ENCODE measurements around the gene MPP2.

Gene MPP2

DNA sequence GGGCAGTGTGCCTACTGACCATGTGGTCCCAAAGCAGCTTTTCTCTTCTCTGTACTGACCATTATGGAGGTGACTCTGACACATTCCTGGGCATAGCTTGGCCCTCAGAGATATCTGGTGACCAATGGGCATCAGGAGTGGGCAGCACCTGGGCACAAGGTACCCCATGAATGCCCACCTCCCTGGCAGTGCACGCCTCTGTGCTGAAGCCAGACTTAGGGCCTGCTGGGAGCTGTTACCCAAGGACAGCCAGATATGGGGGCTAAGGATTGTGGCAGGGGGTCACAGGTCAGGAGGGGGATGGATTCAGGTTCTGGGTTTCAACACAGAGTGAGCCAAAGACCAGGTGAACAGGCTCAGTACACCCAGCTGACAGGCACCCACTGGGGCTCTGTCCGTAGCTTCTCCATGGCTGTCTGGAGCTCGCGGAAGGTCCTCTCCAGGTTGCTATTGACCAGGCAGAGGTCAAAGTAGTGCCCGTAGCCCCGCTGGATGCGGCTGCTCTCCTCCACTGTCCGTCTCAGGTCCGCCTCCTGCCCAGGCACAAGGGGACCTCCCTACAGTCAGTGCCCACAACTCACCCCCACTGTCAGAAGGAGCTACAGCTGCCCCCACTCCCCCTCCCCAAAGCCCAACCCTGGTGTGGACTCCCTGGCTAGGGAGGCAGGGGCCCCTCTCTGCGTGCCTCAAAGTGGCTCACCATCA lies 29.7 kb downstream of the MPP2 start:
- 0 out of 2 replicates have a peak overlapping the region, but pooled peaks have one; percentile 58 for H2AFZ ChIP-seq (ENCODE audit: low read depth, low read length)
- no peak overlapping the region for H3K4me3 ChIP-seq (ENCODE audit: low read length)
- no peaks in the 10 kb centered on the region for H3K9me3 ChIP-seq (ENCODE audit: insufficient read depth, low read length)
- no peak overlapping the region for H3K9ac ChIP-seq (ENCODE audit: low read length)
- TF ChIP-seq, protein P1, sequence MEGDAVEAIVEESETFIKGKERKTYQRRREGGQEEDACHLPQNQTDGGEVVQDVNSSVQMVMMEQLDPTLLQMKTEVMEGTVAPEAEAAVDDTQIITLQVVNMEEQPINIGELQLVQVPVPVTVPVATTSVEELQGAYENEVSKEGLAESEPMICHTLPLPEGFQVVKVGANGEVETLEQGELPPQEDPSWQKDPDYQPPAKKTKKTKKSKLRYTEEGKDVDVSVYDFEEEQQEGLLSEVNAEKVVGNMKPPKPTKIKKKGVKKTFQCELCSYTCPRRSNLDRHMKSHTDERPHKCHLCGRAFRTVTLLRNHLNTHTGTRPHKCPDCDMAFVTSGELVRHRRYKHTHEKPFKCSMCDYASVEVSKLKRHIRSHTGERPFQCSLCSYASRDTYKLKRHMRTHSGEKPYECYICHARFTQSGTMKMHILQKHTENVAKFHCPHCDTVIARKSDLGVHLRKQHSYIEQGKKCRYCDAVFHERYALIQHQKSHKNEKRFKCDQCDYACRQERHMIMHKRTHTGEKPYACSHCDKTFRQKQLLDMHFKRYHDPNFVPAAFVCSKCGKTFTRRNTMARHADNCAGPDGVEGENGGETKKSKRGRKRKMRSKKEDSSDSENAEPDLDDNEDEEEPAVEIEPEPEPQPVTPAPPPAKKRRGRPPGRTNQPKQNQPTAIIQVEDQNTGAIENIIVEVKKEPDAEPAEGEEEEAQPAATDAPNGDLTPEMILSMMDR (IDR thresholded peaks at IDR 0.05; ENCODE audit: low read depth, low read length), result no peak
- no peak for TF ChIP-seq EZH2phosphoT487 (IDR thresholded peaks at IDR 0.05; ENCODE audit: low read depth)
- peaks cover 15% of the 10 kb centered on the region for H3K27me3 ChIP-seq (ENCODE audit: low read depth, low read length)
- H3K4me2 ChIP-seq (ENCODE audit: low read length), result no peak overlapping the region
- H3K36me3 ChIP-seq (replicated peaks; ENCODE audit: low read depth, low read length), result no peaks in the 10 kb centered on the region
- no peaks in the 10 kb centered on the region for H3K79me2 ChIP-seq (ENCODE audit: low read length)
- no peak overlapping the region for H3K27ac ChIP-seq (ENCODE audit: low read length)
- H4K20me1 ChIP-seq (ENCODE audit: insufficient read depth, low read length), result no peaks in the 10 kb centered on the region
- no peaks in the 10 kb centered on the region for H3K4me1 ChIP-seq (ENCODE audit: low read length)

DNA sequence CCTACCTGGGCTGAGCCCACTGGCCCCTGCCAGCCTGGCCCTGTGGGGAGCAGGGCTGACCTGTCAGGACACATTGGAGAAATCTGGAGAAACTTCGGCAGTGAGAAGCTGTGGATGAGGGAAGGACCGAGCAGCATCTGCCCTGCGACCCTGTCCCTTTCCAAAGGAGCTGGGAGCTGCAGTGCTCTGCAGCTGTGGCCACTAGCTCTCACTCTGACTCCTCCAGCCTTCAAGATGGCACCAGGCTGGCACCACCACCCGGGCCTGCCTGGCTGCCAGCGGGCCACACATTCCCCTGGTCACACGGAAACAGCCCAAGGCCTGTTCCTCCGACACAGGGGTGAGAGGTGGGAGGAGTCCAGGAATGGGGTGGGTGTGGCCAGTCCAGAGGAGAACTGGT lies 30.3 kb downstream of the MPP2 start:
- Histone ChIP-seq H3K79me2 (ENCODE audit: low read length) (no peaks in the 10 kb centered on the region), H2AFZ (ENCODE audit: low read depth, low read length) (no peak overlapping the region), H3K9ac (ENCODE audit: low read length) (no peak overlapping the region), H3K27me3 (ENCODE audit: low read depth, low read length) (peaks cover 19% of the 10 kb centered on the region), H4K20me1 (ENCODE audit: insufficient read depth, low read length) (no peaks in the 10 kb centered on the region), H3K4me1 (ENCODE audit: low read length) (no peaks in the 10 kb centered on the region), H3K4me2 (ENCODE audit: low read length) (no peak overlapping the region), H3K27ac (ENCODE audit: low read length) (no peak overlapping the region), H3K9me3 (ENCODE audit: insufficient read depth, low read length) (no peaks in the 10 kb centered on the region), H3K36me3 (replicated peaks; ENCODE audit: low read depth, low read length) (no peaks in the 10 kb centered on the region), H3K4me3 (ENCODE audit: low read length) (no peak overlapping the region)
- TF ChIP-seq, protein P1 (IDR thresholded peaks at IDR 0.05; ENCODE audit: low read depth, low read length), result no peak
- TF ChIP-seq EZH2phosphoT487 (IDR thresholded peaks at IDR 0.05; ENCODE audit: low read depth), result no peak

DNA sequence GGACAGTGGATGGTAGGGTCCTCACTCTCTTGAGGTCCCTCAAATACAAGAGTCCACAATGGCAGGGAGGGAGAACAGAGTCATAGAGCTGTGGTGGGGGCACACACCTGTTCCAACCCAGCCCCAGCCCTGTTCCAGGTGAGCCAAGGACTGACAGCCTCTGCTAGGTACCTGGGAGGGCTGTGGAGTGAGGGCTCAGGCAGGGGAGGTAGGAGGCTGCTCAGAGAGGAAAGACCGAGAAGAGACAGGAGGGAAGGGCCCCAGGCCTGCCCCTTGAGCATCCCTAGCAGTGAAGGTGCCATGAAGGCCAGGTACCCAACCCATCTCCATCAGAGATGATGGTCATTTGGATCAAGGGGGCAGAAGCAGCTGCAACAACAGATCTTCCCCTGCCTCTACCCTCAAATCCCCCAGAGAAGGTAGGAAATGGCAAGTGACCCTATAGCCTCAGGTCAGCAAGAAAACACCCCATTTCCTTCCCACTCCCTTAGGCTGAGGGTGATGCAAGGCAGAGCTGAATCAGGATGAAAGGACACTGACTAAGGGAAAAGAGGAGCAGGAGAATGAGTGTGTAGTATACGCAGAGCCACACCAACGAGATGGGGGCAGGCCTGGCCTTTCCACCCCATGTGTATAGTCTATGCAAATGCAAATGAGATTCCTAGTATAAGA lies 31.7 kb downstream of the MPP2 start:
- Histone ChIP-seq H3K4me3 (ENCODE audit: low read length) (no peak overlapping the region), H3K9ac (ENCODE audit: low read length) (no peak overlapping the region), H3K9me3 (ENCODE audit: insufficient read depth, low read length) (no peaks in the 10 kb centered on the region), H3K27ac (ENCODE audit: low read length) (no peak overlapping the region), H4K20me1 (ENCODE audit: insufficient read depth, low read length) (no peaks in the 10 kb centered on the region), H2AFZ (ENCODE audit: low read depth, low read length) (no peak overlapping the region), H3K4me1 (ENCODE audit: low read length) (no peaks in the 10 kb centered on the region), H3K4me2 (ENCODE audit: low read length) (no peak overlapping the region), H3K27me3 (ENCODE audit: low read depth, low read length) (peaks cover 19% of the 10 kb centered on the region), H3K79me2 (ENCODE audit: low read length) (no peaks in the 10 kb centered on the region), H3K36me3 (replicated peaks; ENCODE audit: low read depth, low read length) (no peaks in the 10 kb centered on the region)
- no peak for TF ChIP-seq EZH2phosphoT487 (IDR thresholded peaks at IDR 0.05; ENCODE audit: low read depth)
- TF ChIP-seq, protein P1 (IDR thresholded peaks at IDR 0.05; ENCODE audit: low read depth, low read length), result no peak

DNA sequence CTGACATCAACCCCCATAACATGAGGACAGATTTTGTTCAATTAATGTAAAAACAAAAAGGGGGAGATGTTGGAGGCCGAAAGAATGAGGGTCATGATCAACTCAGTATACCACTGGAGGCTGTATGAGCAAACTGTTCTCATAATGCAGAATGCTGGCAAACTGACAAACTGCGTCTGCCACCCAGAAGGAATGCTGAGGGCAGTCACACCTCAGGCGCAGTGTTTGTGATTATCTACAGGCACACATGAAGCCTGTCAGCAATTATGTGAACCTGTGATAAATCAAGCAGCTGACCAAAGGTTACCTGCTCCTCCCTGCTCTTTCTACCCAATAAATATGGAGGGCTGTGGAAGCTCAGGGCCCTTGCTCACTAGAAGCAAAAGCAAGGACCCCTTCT lies 33.0 kb downstream of the MPP2 start:
- Histone ChIP-seq H3K9me3 (ENCODE audit: insufficient read depth, low read length) (no peaks in the 10 kb centered on the region), H3K4me1 (ENCODE audit: low read length) (no peaks in the 10 kb centered on the region), H3K9ac (ENCODE audit: low read length) (no peak overlapping the region), H3K27ac (ENCODE audit: low read length) (no peak overlapping the region), H3K36me3 (replicated peaks; ENCODE audit: low read depth, low read length) (no peaks in the 10 kb centered on the region), H3K27me3 (ENCODE audit: low read depth, low read length) (peaks cover 24% of the 10 kb centered on the region), H4K20me1 (ENCODE audit: insufficient read depth, low read length) (no peaks in the 10 kb centered on the region), H3K4me3 (ENCODE audit: low read length) (no peak overlapping the region), H3K79me2 (ENCODE audit: low read length) (no peaks in the 10 kb centered on the region), H2AFZ (ENCODE audit: low read depth, low read length) (no peak overlapping the region), H3K4me2 (ENCODE audit: low read length) (no peak overlapping the region)
- TF ChIP-seq, protein P1 (IDR thresholded peaks at IDR 0.05; ENCODE audit: low read depth, low read length), result no peak
- no peak for TF ChIP-seq EZH2phosphoT487 (IDR thresholded peaks at IDR 0.05; ENCODE audit: low read depth)

All from OCI-LY3 (cell line).